GM12874 (cell line): ENCODE measurements around the gene TOR1A.

Experiments used
- CTCF ChIP-seq: IDR thresholded peaks from 2 replicates; pipeline ENCODE4 v1.5.1; 2011; ENCODE audit warnings: low read depth, mild to moderate bottlenecking, control low read depth, low read length, moderate library complexity; ENCODE audit not compliant: insufficient read depth

TOR1A gene

GRCh38 chr9:129849901-129850300 is 26.0 kb upstream of the TOR1A start:
- no peak for TF ChIP-seq CTCF

- no peak for TF ChIP-seq CTCF
These were observed 24.9 kb upstream of the TOR1A start for GRCh38 chr9:129848712-129849441.

GRCh38 chr9:129845373-129845772 is 21.4 kb upstream of the TOR1A start:
- TF ChIP-seq CTCF: no peak

- TF ChIP-seq CTCF: no peak
These were observed 17.1 kb upstream of the TOR1A start for GRCh38 chr9:129841071-129841470.

- no peak for TF ChIP-seq CTCF
These were observed 16.1 kb upstream of the TOR1A start for GRCh38 chr9:129840034-129840433.

GRCh38 chr9:129839324-129840023 is 15.5 kb upstream of the TOR1A start:
- TF ChIP-seq CTCF: no peak

GRCh38 chr9:129838707-129839259 is 14.8 kb upstream of the TOR1A start:
- TF ChIP-seq CTCF: no peak
